GM23338 (cell line): ENCODE data around the gene OSBPL6. TPM values are rescaled to one million over a fixed set of nuclear protein-coding genes. Genes with fewer than 3 reads are reported as not detected.

Source experiments
- ATAC-seq: fragments of 200-7000 bp; cut with Tn5 transposase; 3 replicates; pipeline ENCODE4 v1.9.1; 2020
- DNase-seq: peaks from one replicate; pipeline ENCODE4 v3.0.0-alpha.2; 2015; ENCODE audit warnings: low spot score
- H2AFZ ChIP-seq: fragments of 200-600 bp; sonication (generic); 2 replicates; pipeline ENCODE4 v1.8.0; 2016; ENCODE audit warnings: antibody characterized with exemption, mild to moderate bottlenecking, moderate library complexity
- H3F3A ChIP-seq: fragments of 200-600 bp; sonication (generic); replicated peaks from 2 replicates; pipeline ENCODE4 v1.8.0; 2017; ENCODE audit warnings: antibody characterized with exemption, mixed run types, low read depth
- H3K27ac ChIP-seq: fragments of 200-600 bp; sonication (generic); 2 replicates; pipeline ENCODE4 v1.6.1; 2016; ENCODE audit warnings: low read depth
- H3K27me3 ChIP-seq: fragments of 200-600 bp; sonication (generic); 2 replicates; pipeline ENCODE4 v1.8.0; 2016; ENCODE audit warnings: mild to moderate bottlenecking, mixed run types, moderate library complexity; ENCODE audit not compliant: insufficient read depth
- H3K36me3 ChIP-seq: fragments of 200-600 bp; sonication (generic); 2 replicates; pipeline ENCODE4 v1.8.0; 2016; ENCODE audit warnings: mild to moderate bottlenecking; ENCODE audit not compliant: insufficient read depth
- H3K4me1 ChIP-seq: fragments of 200-600 bp; sonication (generic); 2 replicates; pipeline ENCODE4 v1.8.0; 2016; ENCODE audit warnings: mild to moderate bottlenecking, moderate library complexity; ENCODE audit not compliant: insufficient read depth
- H3K4me2 ChIP-seq: fragments of 200-600 bp; sonication (generic); 2 replicates; pipeline ENCODE4 v1.7.1; 2017; ENCODE audit warnings: mixed run types
- H3K4me3 ChIP-seq: fragments of 200-600 bp; sonication (generic); 2 replicates; pipeline ENCODE4 v1.6.1; 2016; ENCODE audit warnings: mixed run types
- H3K79me2 ChIP-seq: fragments of 200-600 bp; sonication (generic); replicated peaks from 2 replicates; pipeline ENCODE4 v1.8.0; 2017; ENCODE audit warnings: mild to moderate bottlenecking; ENCODE audit not compliant: insufficient read depth
- H3K9me2 ChIP-seq: fragments of 200-600 bp; sonication (generic); 2 replicates; pipeline ENCODE4 v1.8.0; 2017; ENCODE audit not compliant: insufficient read depth
- H4K20me1 ChIP-seq: fragments of 200-600 bp; sonication (generic); replicated peaks from 2 replicates; pipeline ENCODE4 v1.8.0; 2017; ENCODE audit warnings: mild to moderate bottlenecking; ENCODE audit not compliant: insufficient read depth
- H3K27ac Mint-ChIP-seq: 2 replicates; pipeline ENCODE4 v1.8.0; 2020; ENCODE audit warnings: inconsistent platforms, mild to moderate bottlenecking, moderate library complexity, mixed read lengths
- H3K27me3 Mint-ChIP-seq: 3 replicates; pipeline ENCODE4 v1.8.0; 2022; ENCODE audit warnings: low read depth, mild to moderate bottlenecking, moderate library complexity, mixed read lengths, inconsistent platforms; ENCODE audit not compliant: insufficient read depth, poor library complexity
- H3K36me3 Mint-ChIP-seq: 3 replicates; pipeline ENCODE4 v1.8.0; 2021; ENCODE audit warnings: low read depth, mild to moderate bottlenecking, inconsistent platforms, moderate library complexity, mixed read lengths
- H3K4me1 Mint-ChIP-seq: 3 replicates; pipeline ENCODE4 v1.8.0; 2020; ENCODE audit warnings: mild to moderate bottlenecking, inconsistent platforms, mixed read lengths
- H3K4me3 Mint-ChIP-seq: 3 replicates; pipeline ENCODE4 v1.8.0; 2021; ENCODE audit warnings: moderate library complexity, mild to moderate bottlenecking, inconsistent platforms, mixed read lengths
- H3K9me3 Mint-ChIP-seq: 3 replicates; pipeline ENCODE4 v1.8.0; 2020; ENCODE audit warnings: moderate library complexity, mild to moderate bottlenecking, inconsistent platforms, mixed read lengths
- CREB1 ChIP-seq: fragments of 250-450 bp; sonication (Bioruptor Pico); IDR thresholded peaks from 2 replicates; pipeline ENCODE4 v1.5.0; 2020; ENCODE audit warnings: low read depth, mild to moderate bottlenecking, moderate library complexity
- EZH2 ChIP-seq: fragments of 200-600 bp; sonication (generic); IDR thresholded peaks from one replicate; pipeline ENCODE4 v1.8.0; 2017; ENCODE audit warnings: antibody characterized with exemption, mild to moderate bottlenecking, low read depth; ENCODE audit not compliant: unreplicated experiment
- ZNF331 ChIP-seq: fragments of 250-450 bp; sonication (Bioruptor Pico); IDR thresholded peaks from 2 replicates; pipeline ENCODE4 v1.5.0; 2020; ENCODE audit warnings: low read depth, mild to moderate bottlenecking, moderate library complexity
- polyA plus RNA-seq: library from polyadenylated mRNA; unstranded; fragments of >200 nt; fragmentation: Nextera tagmentation; extraction: Ambion mirVana; gene quantifications from 2 replicates; pipeline ENCODE4 v1.2.1, GENCODE V29; 2016
- total RNA-seq: library from RNA; depleted of rRNA; stranded (reverse); fragments of >200 nt; shearing (Covaris generic); gene quantifications from 2 replicates; pipeline ENCODE4 v1.2.3, GENCODE V29; 2014
- TF ChIP-seq, protein P1 (sequence below): fragments of 250-450 bp; sonication (Bioruptor Pico); IDR thresholded peaks from 2 replicates; pipeline ENCODE4 v1.5.0; 2020; ENCODE audit warnings: mild to moderate bottlenecking, moderate library complexity

The OSBPL6 gene
- total and polyA plus RNA-seq, 2 experiments from 2014 or later, result 6.0 to 8.5 TPM

DNA sequence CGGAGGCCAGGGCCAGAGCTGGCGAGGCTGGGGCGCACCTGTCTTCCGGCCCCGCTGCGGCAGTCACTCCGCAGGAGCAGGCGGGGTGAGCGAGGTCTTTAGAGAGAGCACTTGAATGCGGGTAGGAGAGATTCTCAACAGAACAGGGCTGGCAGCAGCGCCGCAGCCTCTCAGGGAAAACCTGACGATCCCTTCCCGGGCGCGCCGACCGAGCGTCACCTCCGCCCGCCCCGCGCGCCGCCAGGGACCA lies 256.1 kb downstream of the OSBPL6 start:
- H3K27ac Mint-ChIP-seq, result peak overlapping the region; percentile 75

More for the DNA sequence above, 256.1 kb downstream of the OSBPL6 start:
- H3K27me3 Mint-ChIP-seq, result peaks cover 7% of the 10 kb centered on the region
- ATAC-seq (no peak), DNase-seq (no peak)
- no peaks in the 10 kb centered on the region for H3K9me3 Mint-ChIP-seq
- Histone ChIP-seq H3K4me2 (peak overlapping the region; percentile 92), H3K27ac (peak overlapping the region; percentile 94), H3K79me2 (peaks cover 31% of the 10 kb centered on the region), H3F3A (0 out of 2 replicates have a peak, but pooled peaks cover 4% of the 10 kb centered on the region), H2AFZ (peak overlapping the region; percentile 63; the same call in 1 of the 2 replicates), H3K27me3 (no peaks in the 10 kb centered on the region), H3K4me1 (peaks cover 9% of the 10 kb centered on the region), H4K20me1 (peaks cover 7% of the 10 kb centered on the region), H3K36me3 (peaks cover 18% of the 10 kb centered on the region; the same call in 1 of the 2 replicates), H3K4me3 (peak overlapping the region; percentile 80), H3K9me2 (peaks cover 6% of the 10 kb centered on the region; the same call in 1 of the 2 replicates)
- peaks cover 18% of the 10 kb centered on the region for H3K4me1 Mint-ChIP-seq
- TF ChIP-seq, protein P1, sequence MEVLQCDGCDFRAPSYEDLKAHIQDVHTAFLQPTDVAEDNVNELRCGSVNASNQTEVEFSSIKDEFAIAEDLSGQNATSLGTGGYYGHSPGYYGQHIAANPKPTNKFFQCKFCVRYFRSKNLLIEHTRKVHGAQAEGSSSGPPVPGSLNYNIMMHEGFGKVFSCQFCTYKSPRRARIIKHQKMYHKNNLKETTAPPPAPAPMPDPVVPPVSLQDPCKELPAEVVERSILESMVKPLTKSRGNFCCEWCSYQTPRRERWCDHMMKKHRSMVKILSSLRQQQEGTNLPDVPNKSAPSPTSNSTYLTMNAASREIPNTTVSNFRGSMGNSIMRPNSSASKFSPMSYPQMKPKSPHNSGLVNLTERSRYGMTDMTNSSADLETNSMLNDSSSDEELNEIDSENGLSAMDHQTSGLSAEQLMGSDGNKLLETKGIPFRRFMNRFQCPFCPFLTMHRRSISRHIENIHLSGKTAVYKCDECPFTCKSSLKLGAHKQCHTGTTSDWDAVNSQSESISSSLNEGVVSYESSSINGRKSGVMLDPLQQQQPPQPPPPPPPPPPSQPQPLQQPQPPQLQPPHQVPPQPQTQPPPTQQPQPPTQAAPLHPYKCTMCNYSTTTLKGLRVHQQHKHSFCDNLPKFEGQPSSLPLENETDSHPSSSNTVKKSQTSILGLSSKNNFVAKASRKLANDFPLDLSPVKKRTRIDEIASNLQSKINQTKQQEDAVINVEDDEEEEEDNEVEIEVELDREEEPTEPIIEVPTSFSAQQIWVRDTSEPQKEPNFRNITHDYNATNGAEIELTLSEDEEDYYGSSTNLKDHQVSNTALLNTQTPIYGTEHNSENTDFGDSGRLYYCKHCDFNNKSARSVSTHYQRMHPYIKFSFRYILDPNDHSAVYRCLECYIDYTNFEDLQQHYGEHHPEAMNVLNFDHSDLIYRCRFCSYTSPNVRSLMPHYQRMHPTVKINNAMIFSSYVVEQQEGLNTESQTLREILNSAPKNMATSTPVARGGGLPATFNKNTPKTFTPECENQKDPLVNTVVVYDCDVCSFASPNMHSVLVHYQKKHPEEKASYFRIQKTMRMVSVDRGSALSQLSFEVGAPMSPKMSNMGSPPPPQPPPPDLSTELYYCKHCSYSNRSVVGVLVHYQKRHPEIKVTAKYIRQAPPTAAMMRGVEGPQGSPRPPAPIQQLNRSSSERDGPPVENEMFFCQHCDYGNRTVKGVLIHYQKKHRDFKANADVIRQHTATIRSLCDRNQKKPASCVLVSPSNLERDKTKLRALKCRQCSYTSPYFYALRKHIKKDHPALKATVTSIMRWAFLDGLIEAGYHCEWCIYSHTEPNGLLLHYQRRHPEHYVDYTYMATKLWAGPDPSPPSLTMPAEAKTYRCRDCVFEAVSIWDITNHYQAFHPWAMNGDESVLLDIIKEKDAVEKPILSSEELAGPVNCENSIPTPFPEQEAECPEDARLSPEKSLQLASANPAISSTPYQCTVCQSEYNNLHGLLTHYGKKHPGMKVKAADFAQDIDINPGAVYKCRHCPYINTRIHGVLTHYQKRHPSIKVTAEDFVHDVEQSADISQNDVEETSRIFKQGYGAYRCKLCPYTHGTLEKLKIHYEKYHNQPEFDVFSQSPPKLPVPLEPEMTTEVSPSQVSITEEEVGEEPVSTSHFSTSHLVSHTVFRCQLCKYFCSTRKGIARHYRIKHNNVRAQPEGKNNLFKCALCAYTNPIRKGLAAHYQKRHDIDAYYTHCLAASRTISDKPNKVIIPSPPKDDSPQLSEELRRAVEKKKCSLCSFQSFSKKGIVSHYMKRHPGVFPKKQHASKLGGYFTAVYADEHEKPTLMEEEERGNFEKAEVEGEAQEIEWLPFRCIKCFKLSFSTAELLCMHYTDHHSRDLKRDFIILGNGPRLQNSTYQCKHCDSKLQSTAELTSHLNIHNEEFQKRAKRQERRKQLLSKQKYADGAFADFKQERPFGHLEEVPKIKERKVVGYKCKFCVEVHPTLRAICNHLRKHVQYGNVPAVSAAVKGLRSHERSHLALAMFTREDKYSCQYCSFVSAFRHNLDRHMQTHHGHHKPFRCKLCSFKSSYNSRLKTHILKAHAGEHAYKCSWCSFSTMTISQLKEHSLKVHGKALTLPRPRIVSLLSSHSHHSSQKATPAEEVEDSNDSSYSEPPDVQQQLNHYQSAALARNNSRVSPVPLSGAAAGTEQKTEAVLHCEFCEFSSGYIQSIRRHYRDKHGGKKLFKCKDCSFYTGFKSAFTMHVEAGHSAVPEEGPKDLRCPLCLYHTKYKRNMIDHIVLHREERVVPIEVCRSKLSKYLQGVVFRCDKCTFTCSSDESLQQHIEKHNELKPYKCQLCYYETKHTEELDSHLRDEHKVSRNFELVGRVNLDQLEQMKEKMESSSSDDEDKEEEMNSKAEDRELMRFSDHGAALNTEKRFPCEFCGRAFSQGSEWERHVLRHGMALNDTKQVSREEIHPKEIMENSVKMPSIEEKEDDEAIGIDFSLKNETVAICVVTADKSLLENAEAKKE (CRISPR knock-in tag), result no peak
- TF ChIP-seq EZH2 (no peak), ZNF331 (CRISPR knock-in tag) (no peak), CREB1 (CRISPR knock-in tag) (peak; percentile 87)
- peaks cover 31% of the 10 kb centered on the region for H3K36me3 Mint-ChIP-seq
- peak overlapping the region; percentile 87 for H3K4me3 Mint-ChIP-seq
